Measurements from ENCODE around the gene GPSM1. TPM values are rescaled to one million over a fixed set of nuclear protein-coding genes. Genes with fewer than 3 reads are reported as not detected.

GPSM1 gene
- total and polyA plus RNA-seq, 5 donors from 2014 or later = 0.59 to 12.3 (median 1.3) TPM

- DNase-seq = peak in 1 of 3 donors; percentile 9
- peaks cover 4% of the 10 kb centered on the region for H3K27me3 Mint-ChIP-seq
These were observed 45.0 kb upstream of the GPSM1 start for GRCh38 chr9:136282272-136282861.

GRCh38 chr9:136283291-136284235, 43.8 kb upstream of the GPSM1 start:
- H3K36me3 Mint-ChIP-seq = no peaks in the 10 kb centered on the region
- no peaks in the 10 kb centered on the region for H3K36me3 ChIP-seq (ENCODE audit: control insufficient read depth, insufficient read depth, low read length)
- no peaks in the 10 kb centered on the region for H3K9me3 ChIP-seq (ENCODE audit: control insufficient read depth in 2 of 2, low read length in 2 of 2)
- H3K4me3 Mint-ChIP-seq = no peak overlapping the region
- H3K4me1 ChIP-seq (ENCODE audit: control insufficient read depth, insufficient read depth, low read length, poor library complexity, severe bottlenecking) = no peaks in the 10 kb centered on the region
- no peak overlapping the region for H3K27ac ChIP-seq (ENCODE audit: insufficient read depth, low read length, poor library complexity, severe bottlenecking)
- no peaks in the 10 kb centered on the region for H3K9me3 Mint-ChIP-seq
- H3K27me3 ChIP-seq (ENCODE audit: control insufficient read depth, insufficient read depth, low read length) = no peaks in the 10 kb centered on the region
- H3K4me3 ChIP-seq (ENCODE audit: low read depth, low read length) = no peak overlapping the region
- H3K4me1 Mint-ChIP-seq = peaks cover 0 to 6% (median 3%) of the 10 kb centered on the region in 4 donors
- ATAC-seq (ENCODE audit: low read depth in 2 of 2) = peak; percentile 81 to 84
- H3K27me3 Mint-ChIP-seq = peaks cover 4% of the 10 kb centered on the region
- peak; percentile 44 to 63 (median 61) for DNase-seq
- H3K27ac Mint-ChIP-seq = peak overlapping the region in 1 of 3 donors; percentile 31

More at GRCh38 chr9:136282272-136282861, 45.0 kb upstream of the GPSM1 start:
- H3K4me1 Mint-ChIP-seq = peaks cover 0 to 6% (median 3%) of the 10 kb centered on the region in 4 donors
- Histone ChIP-seq H3K9me3 (ENCODE audit: control insufficient read depth in 2 of 2, low read length in 2 of 2) (no peaks in the 10 kb centered on the region), H3K4me1 (ENCODE audit: control insufficient read depth, insufficient read depth, low read length, poor library complexity, severe bottlenecking) (no peaks in the 10 kb centered on the region), H3K4me3 (ENCODE audit: low read depth, low read length) (no peak overlapping the region), H3K27ac (ENCODE audit: insufficient read depth, low read length, poor library complexity, severe bottlenecking) (no peak overlapping the region), H3K27me3 (ENCODE audit: control insufficient read depth, insufficient read depth, low read length) (no peaks in the 10 kb centered on the region), H3K36me3 (ENCODE audit: control insufficient read depth, insufficient read depth, low read length) (no peaks in the 10 kb centered on the region)
- H3K4me3 Mint-ChIP-seq = no peak overlapping the region
- no peaks in the 10 kb centered on the region for H3K36me3 Mint-ChIP-seq
- H3K9me3 Mint-ChIP-seq = no peaks in the 10 kb centered on the region
- H3K27ac Mint-ChIP-seq = no peak overlapping the region
- ATAC-seq (ENCODE audit: low read depth in 2 of 2) = no peak

GRCh38 chr9:136284311-136284710, 43.0 kb upstream of the GPSM1 start:
- ATAC-seq (ENCODE audit: low read depth in 2 of 2) (no peak), DNase-seq (no peak)
- Mint-ChIP-seq H3K27ac (no peak overlapping the region), H3K27me3 (peaks cover 4% of the 10 kb centered on the region), H3K4me3 (no peak overlapping the region), H3K9me3 (no peaks in the 10 kb centered on the region), H3K4me1 (peaks cover 0 to 6% (median 3%) of the 10 kb centered on the region in 4 donors), H3K36me3 (no peaks in the 10 kb centered on the region)
- H3K36me3 ChIP-seq (ENCODE audit: control insufficient read depth, insufficient read depth, low read length) = no peaks in the 10 kb centered on the region
- no peaks in the 10 kb centered on the region for H3K27me3 ChIP-seq (ENCODE audit: control insufficient read depth, insufficient read depth, low read length)
- no peak overlapping the region for H3K4me3 ChIP-seq (ENCODE audit: low read depth, low read length)
- no peaks in the 10 kb centered on the region for H3K9me3 ChIP-seq (ENCODE audit: control insufficient read depth in 2 of 2, low read length in 2 of 2)
- H3K4me1 ChIP-seq (ENCODE audit: control insufficient read depth, insufficient read depth, low read length, poor library complexity, severe bottlenecking) = no peaks in the 10 kb centered on the region
- no peak overlapping the region for H3K27ac ChIP-seq (ENCODE audit: insufficient read depth, low read length, poor library complexity, severe bottlenecking)

- Mint-ChIP-seq H3K27me3 (peaks cover 4% of the 10 kb centered on the region), H3K4me3 (no peak overlapping the region), H3K36me3 (no peaks in the 10 kb centered on the region), H3K4me1 (peaks cover 0 to 6% (median 3%) of the 10 kb centered on the region in 4 donors), H3K9me3 (no peaks in the 10 kb centered on the region), H3K27ac (no peak overlapping the region)
- no peak for ATAC-seq (ENCODE audit: low read depth in 2 of 2)
- H3K36me3 ChIP-seq (ENCODE audit: control insufficient read depth, insufficient read depth, low read length) = no peaks in the 10 kb centered on the region
- H3K9me3 ChIP-seq (ENCODE audit: control insufficient read depth in 2 of 2, low read length in 2 of 2) = no peaks in the 10 kb centered on the region
- H3K27me3 ChIP-seq (ENCODE audit: control insufficient read depth, insufficient read depth, low read length) = no peaks in the 10 kb centered on the region
- no peaks in the 10 kb centered on the region for H3K4me1 ChIP-seq (ENCODE audit: control insufficient read depth, insufficient read depth, low read length, poor library complexity, severe bottlenecking)
- no peak for DNase-seq
- H3K4me3 ChIP-seq (ENCODE audit: low read depth, low read length) = no peak overlapping the region
- no peak overlapping the region for H3K27ac ChIP-seq (ENCODE audit: insufficient read depth, low read length, poor library complexity, severe bottlenecking)
These were observed 42.4 kb upstream of the GPSM1 start for GRCh38 chr9:136284951-136285350.

GRCh38 chr9:136285501-136286358, 41.6 kb upstream of the GPSM1 start:
- H3K36me3 Mint-ChIP-seq = no peaks in the 10 kb centered on the region
- H3K27ac Mint-ChIP-seq = no peak overlapping the region
- H3K27me3 Mint-ChIP-seq = peaks cover 4% of the 10 kb centered on the region
- Histone ChIP-seq H3K4me1 (ENCODE audit: control insufficient read depth, insufficient read depth, low read length, poor library complexity, severe bottlenecking) (no peaks in the 10 kb centered on the region), H3K4me3 (ENCODE audit: low read depth, low read length) (no peak overlapping the region), H3K27ac (ENCODE audit: insufficient read depth, low read length, poor library complexity, severe bottlenecking) (no peak overlapping the region), H3K9me3 (ENCODE audit: control insufficient read depth in 2 of 2, low read length in 2 of 2) (no peaks in the 10 kb centered on the region), H3K36me3 (ENCODE audit: control insufficient read depth, insufficient read depth, low read length) (no peaks in the 10 kb centered on the region), H3K27me3 (ENCODE audit: control insufficient read depth, insufficient read depth, low read length) (no peaks in the 10 kb centered on the region)
- peaks cover 0 to 6% (median 3%) of the 10 kb centered on the region in 4 donors for H3K4me1 Mint-ChIP-seq
- H3K9me3 Mint-ChIP-seq = no peaks in the 10 kb centered on the region
- DNase-seq (no peak), ATAC-seq (ENCODE audit: low read depth in 2 of 2) (no peak)
- H3K4me3 Mint-ChIP-seq = no peak overlapping the region

GRCh38 chr9:136286359-136286986, 40.9 kb upstream of the GPSM1 start:
- H3K4me1 Mint-ChIP-seq = peaks cover 0 to 6% (median 3%) of the 10 kb centered on the region in 4 donors
- H3K9me3 Mint-ChIP-seq = no peaks in the 10 kb centered on the region
- DNase-seq (no peak), ATAC-seq (ENCODE audit: low read depth in 2 of 2) (no peak)
- Histone ChIP-seq H3K4me3 (ENCODE audit: low read depth, low read length) (no peak overlapping the region), H3K27me3 (ENCODE audit: control insufficient read depth, insufficient read depth, low read length) (no peaks in the 10 kb centered on the region), H3K36me3 (ENCODE audit: control insufficient read depth, insufficient read depth, low read length) (no peaks in the 10 kb centered on the region), H3K9me3 (ENCODE audit: control insufficient read depth in 2 of 2, low read length in 2 of 2) (no peaks in the 10 kb centered on the region), H3K27ac (ENCODE audit: insufficient read depth, low read length, poor library complexity, severe bottlenecking) (no peak overlapping the region), H3K4me1 (ENCODE audit: control insufficient read depth, insufficient read depth, low read length, poor library complexity, severe bottlenecking) (no peaks in the 10 kb centered on the region)
- no peak overlapping the region for H3K4me3 Mint-ChIP-seq
- no peaks in the 10 kb centered on the region for H3K36me3 Mint-ChIP-seq
- peaks cover 4% of the 10 kb centered on the region for H3K27me3 Mint-ChIP-seq
- H3K27ac Mint-ChIP-seq = no peak overlapping the region

- Histone ChIP-seq H3K4me1 (ENCODE audit: control insufficient read depth, insufficient read depth, low read length, poor library complexity, severe bottlenecking) (no peaks in the 10 kb centered on the region), H3K9me3 (ENCODE audit: control insufficient read depth in 2 of 2, low read length in 2 of 2) (no peaks in the 10 kb centered on the region), H3K27ac (ENCODE audit: insufficient read depth, low read length, poor library complexity, severe bottlenecking) (no peak overlapping the region), H3K27me3 (ENCODE audit: control insufficient read depth, insufficient read depth, low read length) (no peaks in the 10 kb centered on the region), H3K4me3 (ENCODE audit: low read depth, low read length) (no peak overlapping the region), H3K36me3 (ENCODE audit: control insufficient read depth, insufficient read depth, low read length) (no peaks in the 10 kb centered on the region)
- no peaks in the 10 kb centered on the region for H3K36me3 Mint-ChIP-seq
- no peak overlapping the region for H3K4me3 Mint-ChIP-seq
- ATAC-seq (ENCODE audit: low read depth in 2 of 2) (no peak), DNase-seq (no peak)
- H3K4me1 Mint-ChIP-seq = peaks cover 0 to 6% (median 3%) of the 10 kb centered on the region in 4 donors
- peaks cover 4% of the 10 kb centered on the region for H3K27me3 Mint-ChIP-seq
- no peak overlapping the region for H3K27ac Mint-ChIP-seq
- H3K9me3 Mint-ChIP-seq = no peaks in the 10 kb centered on the region
These were observed 40.4 kb upstream of the GPSM1 start for GRCh38 chr9:136286987-136287379.
